DOHH2 (cell line): Measurements from ENCODE around the gene RIPPLY3.

ENCODE experiments used
- CTCF ChIP-seq: fragments of 200-600 bp; sonication (generic); IDR thresholded peaks from one replicate; pipeline ENCODE4 v1.5.1; 2014; ENCODE audit warnings: antibody characterized with exemption, mild to moderate bottlenecking, low read depth, low read length; ENCODE audit not compliant: poor library complexity, severe bottlenecking
- EZH2phosphoT487 ChIP-seq: fragments of 200-600 bp; sonication (generic); IDR thresholded peaks from 2 replicates; pipeline ENCODE4 v1.6.1; 2017; ENCODE audit warnings: borderline replicate concordance, mild to moderate bottlenecking, antibody characterized with exemption, low read length, moderate library complexity, mixed read lengths

GRCh38 chr21:36985751-36986594 lies 20.5 kb upstream of the RIPPLY3 start:
- TF ChIP-seq CTCF = no peak
- no peak for TF ChIP-seq EZH2phosphoT487
